ENCODE data around the gene CIAO3. TPM values are rescaled to one million over a fixed set of nuclear protein-coding genes. Genes with fewer than 3 reads are reported as not detected.
"Not testable (repeated sequence)": the region's sequence is repeated elsewhere in the genome, so short reads cannot be mapped to it uniquely, and the experiment has no call there.

CIAO3 gene
- total and polyA plus RNA-seq, 2 experiments from 2014 or later = 43.3 to 67.7 TPM

GRCh38 chr16:778447-778846, 37.6 kb upstream of the CIAO3 start:
- H3K27me3 ChIP-seq = no peaks in the 10 kb centered on the region
- H3K4me1 ChIP-seq (ENCODE audit: low read depth) = peaks cover 14% of the 10 kb centered on the region
- no peaks in the 10 kb centered on the region for H3K9me3 ChIP-seq (ENCODE audit: low read depth)
- H3K36me3 ChIP-seq = no peaks in the 10 kb centered on the region
- no peak overlapping the region for H3K4me3 ChIP-seq
- no peak overlapping the region for H3K27ac ChIP-seq
- no peak for DNase-seq (ENCODE audit: low read depth in 1 of 2, low spot score in 1 of 2)
- TF ChIP-seq CTCF (IDR thresholded peaks at IDR 0.05; ENCODE audit: low read depth, low read length) = no peak

GRCh38 chr16:777826-778225, 37.0 kb upstream of the CIAO3 start:
- Histone ChIP-seq H3K9me3 (ENCODE audit: low read depth) (no peaks in the 10 kb centered on the region), H3K36me3 (no peaks in the 10 kb centered on the region), H3K27ac (peak overlapping the region; percentile 5), H3K4me3 (no peak overlapping the region), H3K27me3 (no peaks in the 10 kb centered on the region), H3K4me1 (ENCODE audit: low read depth) (peaks cover 8% of the 10 kb centered on the region)
- peak; percentile 13 to 70 for DNase-seq (ENCODE audit: low read depth in 1 of 2, low spot score in 1 of 2)
- TF ChIP-seq CTCF (IDR thresholded peaks at IDR 0.05; ENCODE audit: low read depth, low read length) = no peak

GRCh38 chr16:776824-777223, 36.0 kb upstream of the CIAO3 start:
- no peaks in the 10 kb centered on the region for H3K9me3 ChIP-seq (ENCODE audit: low read depth)
- no peak for DNase-seq (ENCODE audit: low read depth in 1 of 2, low spot score in 1 of 2)
- H3K4me1 ChIP-seq (ENCODE audit: low read depth) = peaks cover 8% of the 10 kb centered on the region
- no peaks in the 10 kb centered on the region for H3K36me3 ChIP-seq
- no peaks in the 10 kb centered on the region for H3K27me3 ChIP-seq
- TF ChIP-seq CTCF (IDR thresholded peaks at IDR 0.05; ENCODE audit: low read depth, low read length) = no peak
- H3K27ac ChIP-seq = no peak overlapping the region
- H3K4me3 ChIP-seq = no peak overlapping the region

GRCh38 chr16:776298-776697, 35.5 kb upstream of the CIAO3 start:
- H3K9me3 ChIP-seq (ENCODE audit: low read depth); DNase-seq (ENCODE audit: low read depth in 1 of 2, low spot score in 1 of 2); H3K4me3 ChIP-seq; H3K36me3 ChIP-seq; H3K4me1 ChIP-seq (ENCODE audit: low read depth); H3K27me3 ChIP-seq; H3K27ac ChIP-seq: not testable (repeated sequence)

- H3K27me3 ChIP-seq = no peaks in the 10 kb centered on the region
- TF ChIP-seq CTCF (IDR thresholded peaks at IDR 0.05; ENCODE audit: low read depth, low read length) = no peak
- H3K27ac ChIP-seq = no peak overlapping the region
- H3K4me3 ChIP-seq = no peak overlapping the region
- no peak for DNase-seq (ENCODE audit: low read depth in 1 of 2, low spot score in 1 of 2)
- H3K4me1 ChIP-seq (ENCODE audit: low read depth) = peaks cover 8% of the 10 kb centered on the region
- no peaks in the 10 kb centered on the region for H3K36me3 ChIP-seq
- H3K9me3 ChIP-seq (ENCODE audit: low read depth) = no peaks in the 10 kb centered on the region
Observed at GRCh38 chr16:775236-775796, 34.5 kb upstream of the CIAO3 start.

GRCh38 chr16:774086-775001, 33.5 kb upstream of the CIAO3 start:
- no peaks in the 10 kb centered on the region for H3K36me3 ChIP-seq
- no peak overlapping the region for H3K4me3 ChIP-seq
- no peaks in the 10 kb centered on the region for H3K9me3 ChIP-seq (ENCODE audit: low read depth)
- no peak for TF ChIP-seq CTCF (IDR thresholded peaks at IDR 0.05; ENCODE audit: low read depth, low read length)
- no peak for DNase-seq (ENCODE audit: low read depth in 1 of 2, low spot score in 1 of 2)
- peaks cover 8% of the 10 kb centered on the region for H3K4me1 ChIP-seq (ENCODE audit: low read depth)
- no peaks in the 10 kb centered on the region for H3K27me3 ChIP-seq
- H3K27ac ChIP-seq = no peak overlapping the region
